ACHN (cell line): Measurements from ENCODE around the gene CFAP52.
"Not testable (repeated sequence)": the region's sequence is repeated elsewhere in the genome, so short reads cannot be mapped to it uniquely, and the experiment has no call there.

Experiments
- DNase-seq: peaks from one replicate; pipeline ENCODE4 v3.0.0-alpha.2; 2015
- in situ Hi-C: cut with HindIII; loops from 2 replicates; pipeline ENCODE4 v1.10.0; 2017; ENCODE audit warnings: low sequenced_read_pairs, low pct_ligation_motif_present, low pct_unique_long_range_greater_than_20kb

CFAP52 gene, protein sequence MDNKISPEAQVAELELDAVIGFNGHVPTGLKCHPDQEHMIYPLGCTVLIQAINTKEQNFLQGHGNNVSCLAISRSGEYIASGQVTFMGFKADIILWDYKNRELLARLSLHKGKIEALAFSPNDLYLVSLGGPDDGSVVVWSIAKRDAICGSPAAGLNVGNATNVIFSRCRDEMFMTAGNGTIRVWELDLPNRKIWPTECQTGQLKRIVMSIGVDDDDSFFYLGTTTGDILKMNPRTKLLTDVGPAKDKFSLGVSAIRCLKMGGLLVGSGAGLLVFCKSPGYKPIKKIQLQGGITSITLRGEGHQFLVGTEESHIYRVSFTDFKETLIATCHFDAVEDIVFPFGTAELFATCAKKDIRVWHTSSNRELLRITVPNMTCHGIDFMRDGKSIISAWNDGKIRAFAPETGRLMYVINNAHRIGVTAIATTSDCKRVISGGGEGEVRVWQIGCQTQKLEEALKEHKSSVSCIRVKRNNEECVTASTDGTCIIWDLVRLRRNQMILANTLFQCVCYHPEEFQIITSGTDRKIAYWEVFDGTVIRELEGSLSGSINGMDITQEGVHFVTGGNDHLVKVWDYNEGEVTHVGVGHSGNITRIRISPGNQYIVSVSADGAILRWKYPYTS

GRCh38 chr17:9576521-9577372, at the start of gene CFAP52:
CFAP52 (plus strand) TSS chr17:9576642; CDS start chr17:9576696, 54 bp downstream.
- in situ Hi-C loops: no loop called here
- peak; percentile 77 for DNase-seq

DNA sequence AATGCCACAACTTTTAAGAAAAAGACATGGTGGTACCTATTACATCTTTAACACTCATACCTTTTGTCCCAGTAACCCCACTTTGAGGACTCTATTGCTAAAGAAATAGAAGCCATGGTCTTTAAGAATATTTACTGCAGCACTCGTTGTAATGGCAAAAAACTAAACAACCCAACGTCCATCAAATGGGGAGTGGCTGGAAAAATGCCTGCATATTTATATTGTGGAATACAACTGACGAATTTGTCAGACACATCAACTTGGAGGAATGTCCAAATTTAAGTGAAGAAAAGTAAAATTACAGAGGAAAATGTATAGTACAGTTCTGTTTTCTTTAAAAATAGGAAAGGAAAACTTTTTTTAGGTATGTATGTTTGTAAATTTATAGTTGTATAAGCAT, 48.7 kb upstream of the CFAP52 start:
- in situ Hi-C loops: no loop called here
- DNase-seq: no peak

- DNase-seq: peak; percentile 40
- in situ Hi-C loops: no loop called here
These were observed 47.3 kb upstream of the CFAP52 start for GRCh38 chr17:9529033-9529700.

- no peak for DNase-seq
- in situ Hi-C loops: no loop called here
These were observed 45.4 kb upstream of the CFAP52 start for GRCh38 chr17:9531034-9531433.

- in situ Hi-C loops: no loop called here
- DNase-seq: no peak
These were observed 43.7 kb upstream of the CFAP52 start for GRCh38 chr17:9532715-9533114.

GRCh38 chr17:9533441-9533840, 43.0 kb upstream of the CFAP52 start:
- no peak for DNase-seq
- in situ Hi-C loops: no loop called here

GRCh38 chr17:9536061-9536460, 40.4 kb upstream of the CFAP52 start:
- DNase-seq: no peak
- in situ Hi-C loops: no loop called here

GRCh38 chr17:9537177-9537776, 39.2 kb upstream of the CFAP52 start:
- in situ Hi-C loops: no loop called here
- no peak for DNase-seq

- no peak for DNase-seq
- in situ Hi-C loops: no loop called here
These were observed 37.8 kb upstream of the CFAP52 start for GRCh38 chr17:9538626-9539025.

- no peak for DNase-seq
These were observed 34.7 kb upstream of the CFAP52 start for GRCh38 chr17:9541718-9542117.

GRCh38 chr17:9544221-9544620, 32.2 kb upstream of the CFAP52 start:
- in situ Hi-C loops: no loop called here

More at GRCh38 chr17:9541718-9542117, 34.7 kb upstream of the CFAP52 start:
- in situ Hi-C loops: no loop called here

DNA sequence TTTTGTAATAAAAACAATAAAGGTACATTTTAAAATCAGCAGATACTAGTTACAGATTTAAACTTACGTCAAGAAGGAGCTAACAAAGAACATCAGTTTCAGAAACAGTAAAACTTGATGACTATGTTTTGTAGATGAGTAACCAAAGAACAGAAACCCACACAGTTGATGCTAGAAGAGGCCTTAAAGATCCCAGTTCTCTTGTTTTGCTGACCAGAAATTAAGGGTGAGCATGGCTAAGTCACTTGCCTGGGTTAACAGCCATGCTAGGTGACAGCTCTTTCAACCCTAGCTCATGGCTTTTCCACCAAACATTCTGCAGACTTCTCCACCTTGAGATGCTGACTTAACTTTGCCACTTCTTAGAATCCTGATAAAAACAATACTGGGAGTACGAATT, 27.2 kb upstream of the CFAP52 start:
- no peak for DNase-seq
- in situ Hi-C loops: no loop called here

More at GRCh38 chr17:9544221-9544620, 32.2 kb upstream of the CFAP52 start:
- DNase-seq: no peak

DNA sequence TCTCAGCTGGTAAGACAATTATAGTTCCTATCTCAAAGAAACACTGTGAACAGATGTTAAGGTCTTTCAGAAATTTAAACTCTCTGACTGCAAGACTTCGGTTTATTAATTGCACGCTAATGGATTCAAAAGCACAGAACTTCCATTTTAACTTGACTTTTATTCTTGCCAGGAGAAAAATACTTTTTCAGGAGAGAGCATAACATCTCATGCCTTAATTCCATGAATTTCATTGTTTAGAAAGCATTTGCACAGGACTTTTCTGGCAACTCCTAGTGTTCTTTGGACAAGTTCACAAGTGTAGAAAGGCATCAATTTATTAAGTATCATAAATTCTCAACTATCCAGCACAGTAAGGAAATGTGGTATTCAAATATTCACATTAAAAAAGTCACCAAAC, 23.3 kb upstream of the CFAP52 start:
- in situ Hi-C loops: no loop called here

GRCh38 chr17:9553596-9553995, 22.8 kb upstream of the CFAP52 start:
- no peak for DNase-seq
- in situ Hi-C loops: no loop called here

More for the DNA sequence above, 23.3 kb upstream of the CFAP52 start:
- DNase-seq: no peak

- in situ Hi-C loops: not testable (repeated sequence)
- peak; percentile 78 for DNase-seq
These were observed 21.7 kb upstream of the CFAP52 start for GRCh38 chr17:9554715-9555114.

GRCh38 chr17:9557161-9557755, 19.2 kb upstream of the CFAP52 start:
- no peak for DNase-seq
- in situ Hi-C loops: no loop called here

DNA sequence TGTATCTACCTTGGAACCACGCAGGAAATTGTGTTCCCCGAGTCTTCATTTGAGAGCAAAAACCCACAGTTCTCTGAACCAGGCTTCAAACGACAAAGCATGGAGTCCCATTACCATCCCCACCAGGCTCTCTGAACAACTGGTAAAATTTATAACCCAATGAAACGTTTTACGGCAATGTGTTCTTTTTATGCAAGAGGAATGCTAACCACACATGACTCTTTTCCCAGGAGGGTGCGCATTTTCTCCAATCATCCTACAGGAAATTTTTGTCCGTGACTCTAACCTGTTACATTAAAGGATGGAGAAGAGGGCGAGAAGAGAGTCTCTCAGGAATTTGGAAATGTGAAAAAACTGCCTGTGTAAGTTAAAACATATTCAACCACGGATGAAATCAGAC, 18.6 kb upstream of the CFAP52 start:
- no peak for DNase-seq
- in situ Hi-C loops: no loop called here

DNA sequence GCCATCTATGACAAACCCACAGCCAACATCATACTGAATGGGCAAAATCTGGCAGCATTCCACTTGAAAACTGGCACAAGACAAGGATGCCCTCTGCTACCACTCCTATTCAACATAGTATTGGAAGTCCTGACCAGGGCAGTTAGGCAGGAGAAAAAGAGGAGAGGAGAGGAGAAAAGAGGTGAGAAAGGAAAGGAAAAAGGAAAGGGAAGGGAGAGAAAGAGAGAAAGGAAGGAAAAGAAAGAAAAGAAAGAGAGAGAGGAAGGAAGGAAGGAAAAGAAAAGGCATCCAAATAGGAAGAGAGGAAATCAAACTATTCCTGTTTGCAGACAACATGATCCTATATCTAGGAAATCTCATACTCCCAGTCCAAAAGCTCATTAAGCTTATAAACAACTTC, 12.3 kb upstream of the CFAP52 start:
- no peak for DNase-seq
- in situ Hi-C loops: no loop called here
